ENCODE results near the gene ZNF534. TPM values are rescaled to one million over a fixed set of nuclear protein-coding genes. Genes with fewer than 3 reads are reported as not detected.

ZNF534 gene
- total RNA-seq, 2 experiments from 2014 or later = not detected

DNA sequence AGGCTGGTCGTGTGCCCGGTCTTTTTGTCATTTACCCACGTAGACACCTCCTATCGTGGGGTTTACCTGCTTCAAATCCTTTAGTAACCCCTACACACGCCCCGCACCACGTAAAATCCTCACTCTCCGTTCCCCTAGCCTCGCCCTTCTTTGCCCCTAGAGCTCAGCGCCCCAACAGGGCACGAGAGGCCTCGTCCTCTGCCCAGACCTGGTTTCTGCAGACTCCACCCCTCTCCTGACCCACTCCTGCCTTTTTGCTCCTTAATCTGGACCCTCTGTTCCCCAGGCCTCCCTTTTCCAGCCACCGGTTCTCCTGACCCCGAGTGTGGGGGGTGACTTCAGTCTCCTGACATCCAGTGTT lies 30.9 kb upstream of the ZNF534 start:
- intact Hi-C loops (cut with DNase I, micrococcal nuclease) = loop anchor here in 1 of 2 experiments (5.0 kb wide), 2 partner anchors 129 to 239 kb away; partner anchors contain the start of genes ZNF808 and ZNF83
- H3K36me3 ChIP-seq (ENCODE audit: insufficient read depth, low read length) = peaks cover 11% of the 10 kb centered on the region
- ChIA-PET CTCF (no interaction called here), POLR2A (interaction anchor here (1.2 to 1.9 kb wide), 2 partner anchors 29 to 62 kb away, joined by 4 to 18 read pairs; partner anchors contain the start of genes ZNF610 and ZNF880)
- DNase-seq = peak in 5 of 14 experiments; percentile 2 to 6 (median 3)
- H3K27me3 Mint-ChIP-seq = no peaks in the 10 kb centered on the region
- peak overlapping the region; percentile 71 for H3K4me3 ChIP-seq (ENCODE audit: low read length)
- peak overlapping the region; percentile 25 to 62 for H3K27ac ChIP-seq (ENCODE audit: low read depth in 1 of 2, low read length in 2 of 2)
- H3K9me3 Mint-ChIP-seq = peaks cover 21% of the 10 kb centered on the region
- peak overlapping the region; percentile 93 for H3K4me3 Mint-ChIP-seq
- peaks cover 20% of the 10 kb centered on the region for H3K4me1 Mint-ChIP-seq (ENCODE audit: low read depth)
- H3K36me3 Mint-ChIP-seq (ENCODE audit: low read depth) = peaks cover 90% of the 10 kb centered on the region
- H3K27ac Mint-ChIP-seq = peak overlapping the region; percentile 93
- peak; percentile 43 for ATAC-seq (ENCODE audit: poor library complexity)
- TF ChIP-seq, protein P1, sequence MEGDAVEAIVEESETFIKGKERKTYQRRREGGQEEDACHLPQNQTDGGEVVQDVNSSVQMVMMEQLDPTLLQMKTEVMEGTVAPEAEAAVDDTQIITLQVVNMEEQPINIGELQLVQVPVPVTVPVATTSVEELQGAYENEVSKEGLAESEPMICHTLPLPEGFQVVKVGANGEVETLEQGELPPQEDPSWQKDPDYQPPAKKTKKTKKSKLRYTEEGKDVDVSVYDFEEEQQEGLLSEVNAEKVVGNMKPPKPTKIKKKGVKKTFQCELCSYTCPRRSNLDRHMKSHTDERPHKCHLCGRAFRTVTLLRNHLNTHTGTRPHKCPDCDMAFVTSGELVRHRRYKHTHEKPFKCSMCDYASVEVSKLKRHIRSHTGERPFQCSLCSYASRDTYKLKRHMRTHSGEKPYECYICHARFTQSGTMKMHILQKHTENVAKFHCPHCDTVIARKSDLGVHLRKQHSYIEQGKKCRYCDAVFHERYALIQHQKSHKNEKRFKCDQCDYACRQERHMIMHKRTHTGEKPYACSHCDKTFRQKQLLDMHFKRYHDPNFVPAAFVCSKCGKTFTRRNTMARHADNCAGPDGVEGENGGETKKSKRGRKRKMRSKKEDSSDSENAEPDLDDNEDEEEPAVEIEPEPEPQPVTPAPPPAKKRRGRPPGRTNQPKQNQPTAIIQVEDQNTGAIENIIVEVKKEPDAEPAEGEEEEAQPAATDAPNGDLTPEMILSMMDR (IDR thresholded peaks at IDR 0.05) = no peak
- peaks cover 20% of the 10 kb centered on the region for H3K4me1 ChIP-seq (ENCODE audit: insufficient read depth, low read length)
- H3K27me3 ChIP-seq (ENCODE audit: control insufficient read depth in 1 of 2, insufficient read depth in 2 of 2, low read length in 2 of 2) = no peaks in the 10 kb centered on the region
- peaks cover 49 to 63% of the 10 kb centered on the region in 2 experiments for H3K9me3 ChIP-seq (ENCODE audit: control insufficient read depth in 1 of 2, insufficient read depth in 1 of 2, low read length in 2 of 2)

GRCh38 chr19:52410276-52410675 lies 18.7 kb upstream of the ZNF534 start:
- H3K4me1 ChIP-seq (ENCODE audit: insufficient read depth, low read length) = no peaks in the 10 kb centered on the region
- no peak overlapping the region for H3K27ac Mint-ChIP-seq
- no peak overlapping the region for H3K4me3 Mint-ChIP-seq
- intact Hi-C loops (cut with DNase I, micrococcal nuclease) = no loop called here
- POLR2A ChIA-PET = no interaction called here
- no peaks in the 10 kb centered on the region for H3K4me1 Mint-ChIP-seq (ENCODE audit: low read depth)
- no peak overlapping the region for H3K4me3 ChIP-seq (ENCODE audit: low read length)
- no peaks in the 10 kb centered on the region for H3K27me3 Mint-ChIP-seq
- DNase-seq (no peak), ATAC-seq (ENCODE audit: poor library complexity) (no peak)
- peaks cover 54% of the 10 kb centered on the region for H3K36me3 ChIP-seq (ENCODE audit: insufficient read depth, low read length)
- peaks cover 59 to 85% of the 10 kb centered on the region in 2 experiments for H3K9me3 ChIP-seq (ENCODE audit: control insufficient read depth in 1 of 2, insufficient read depth in 1 of 2, low read length in 2 of 2)
- H3K27ac ChIP-seq (ENCODE audit: low read depth in 1 of 2, low read length in 2 of 2) = no peak overlapping the region
- H3K27me3 ChIP-seq (ENCODE audit: control insufficient read depth in 1 of 2, insufficient read depth in 2 of 2, low read length in 2 of 2) = no peaks in the 10 kb centered on the region
- peaks cover 100% of the 10 kb centered on the region for H3K36me3 Mint-ChIP-seq (ENCODE audit: low read depth)
- CTCF ChIA-PET = no interaction called here
- TF ChIP-seq, protein P1 (IDR thresholded peaks at IDR 0.05) = no peak
- H3K9me3 Mint-ChIP-seq = peaks cover 20% of the 10 kb centered on the region

GRCh38 chr19:52415711-52416110 lies 13.2 kb upstream of the ZNF534 start:
- Mint-ChIP-seq H3K9me3 (peaks cover 16% of the 10 kb centered on the region), H3K36me3 (ENCODE audit: low read depth) (peaks cover 81% of the 10 kb centered on the region), H3K27me3 (no peaks in the 10 kb centered on the region), H3K4me1 (ENCODE audit: low read depth) (no peaks in the 10 kb centered on the region), H3K4me3 (no peak overlapping the region), H3K27ac (no peak overlapping the region)
- Histone ChIP-seq H3K27me3 (ENCODE audit: control insufficient read depth in 1 of 2, insufficient read depth in 2 of 2, low read length in 2 of 2) (no peaks in the 10 kb centered on the region), H3K27ac (ENCODE audit: low read depth in 1 of 2, low read length in 2 of 2) (no peak overlapping the region), H3K36me3 (ENCODE audit: insufficient read depth, low read length) (peaks cover 10% of the 10 kb centered on the region), H3K4me1 (ENCODE audit: insufficient read depth, low read length) (no peaks in the 10 kb centered on the region), H3K4me3 (ENCODE audit: low read length) (no peak overlapping the region), H3K9me3 (ENCODE audit: control insufficient read depth in 1 of 2, insufficient read depth in 1 of 2, low read length in 2 of 2) (peaks cover 48 to 99% of the 10 kb centered on the region in 2 experiments)
- intact Hi-C loops (cut with DNase I, micrococcal nuclease) = no loop called here
- DNase-seq (no peak), ATAC-seq (ENCODE audit: poor library complexity) (no peak)
- ChIA-PET CTCF (no interaction called here), POLR2A (no interaction called here)
- TF ChIP-seq, protein P1 (IDR thresholded peaks at IDR 0.05) = no peak
